Measurements from ENCODE around the gene PPFIBP1. TPM values are rescaled to one million over a fixed set of nuclear protein-coding genes. Genes with fewer than 3 reads are reported as not detected.
"Not testable (repeated sequence)": the region's sequence is repeated elsewhere in the genome, so short reads cannot be mapped to it uniquely, and the experiment has no call there.

PPFIBP1 gene
- total RNA-seq, 2 donors from 2014 or later = 92.7 to 123 TPM

GRCh38 chr12:27635349-27635972, 111.5 kb downstream of the PPFIBP1 start:
- intact Hi-C loops (cut with DNase I) = loop anchor here (5.0 to 10.0 kb wide), 2 partner anchors 108 to 201 kb away; no protein-coding TSS in a partner anchor
- ATAC-seq (peak; percentile 41 to 45), DNase-seq (no peak)

GRCh38 chr12:27636569-27636968, 112.6 kb downstream of the PPFIBP1 start:
- intact Hi-C loops (cut with DNase I) = loop anchor here (5.0 to 10.0 kb wide), 2 partner anchors 109 to 202 kb away; no protein-coding TSS in a partner anchor
- not testable (repeated sequence) for DNase-seq, ATAC-seq

- DNase-seq (no peak), ATAC-seq (no peak)
- intact Hi-C loops (cut with DNase I) = loop anchor here (5.0 to 10.0 kb wide), 2 partner anchors 110 to 203 kb away; no protein-coding TSS in a partner anchor
Measured at GRCh38 chr12:27637524-27637923, 113.5 kb downstream of the PPFIBP1 start.

DNA sequence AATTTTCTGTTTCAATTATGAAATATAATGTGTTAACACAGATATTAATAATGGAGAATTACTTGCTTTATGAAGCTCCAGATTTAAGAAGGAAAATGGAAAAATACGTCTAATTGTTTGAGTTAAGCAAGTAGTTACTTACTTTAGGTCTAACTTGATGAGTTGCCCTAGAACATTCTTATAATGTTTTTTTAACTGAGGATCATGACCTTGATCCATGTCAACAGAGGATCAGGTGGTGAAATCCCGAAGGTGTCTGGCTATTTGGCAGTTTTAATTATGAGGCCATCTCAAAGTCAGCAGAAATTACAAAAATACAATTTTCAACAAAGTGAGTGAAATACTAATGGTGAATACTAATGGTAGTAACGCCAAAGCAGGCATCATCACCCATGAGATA, 115.3 kb downstream of the PPFIBP1 start:
- intact Hi-C loops (cut with DNase I) = loop anchor here (5.0 to 10.0 kb wide), 2 partner anchors 112 to 204 kb away; no protein-coding TSS in a partner anchor
- ATAC-seq = no peak
- DNase-seq = no peak

DNA sequence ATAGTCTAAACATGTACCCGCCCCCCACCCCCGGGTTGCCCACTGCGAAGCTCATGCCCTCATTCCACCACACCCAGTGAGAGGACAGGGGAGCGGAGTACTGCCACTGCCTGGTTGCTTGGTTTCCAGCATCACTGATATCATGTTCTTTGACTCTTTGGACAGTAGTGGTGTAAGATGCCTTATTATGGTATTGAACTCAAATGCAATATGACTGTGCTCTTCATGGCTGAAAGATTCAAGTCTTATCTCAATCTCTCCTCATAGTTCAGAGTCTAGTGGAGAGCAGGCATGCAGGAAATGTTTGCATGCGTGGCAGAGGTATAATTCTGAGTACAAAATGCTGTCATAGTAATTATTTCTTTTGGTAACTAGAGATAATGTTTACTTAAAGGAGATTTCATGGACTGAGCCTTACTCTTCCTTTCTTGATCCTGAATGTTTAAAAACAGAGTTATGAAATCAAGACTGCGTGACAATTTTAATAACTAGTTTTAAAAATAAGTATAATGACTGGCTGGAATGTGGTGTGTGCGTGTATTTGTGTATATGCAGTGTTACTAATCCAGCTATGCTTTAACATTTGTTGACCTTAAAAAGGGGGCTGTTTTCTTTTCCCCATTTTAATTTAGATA, 116.7 kb downstream of the PPFIBP1 start:
- ATAC-seq = peak; percentile 67 to 79
- intact Hi-C loops (cut with DNase I); DNase-seq: not testable (repeated sequence)

GRCh38 chr12:27642361-27642760, 118.4 kb downstream of the PPFIBP1 start:
- intact Hi-C loops (cut with DNase I); DNase-seq; ATAC-seq: not testable (repeated sequence)

- DNase-seq; intact Hi-C loops (cut with DNase I); ATAC-seq: not testable (repeated sequence)
Measured at GRCh38 chr12:27642892-27643291, 118.9 kb downstream of the PPFIBP1 start.

DNA sequence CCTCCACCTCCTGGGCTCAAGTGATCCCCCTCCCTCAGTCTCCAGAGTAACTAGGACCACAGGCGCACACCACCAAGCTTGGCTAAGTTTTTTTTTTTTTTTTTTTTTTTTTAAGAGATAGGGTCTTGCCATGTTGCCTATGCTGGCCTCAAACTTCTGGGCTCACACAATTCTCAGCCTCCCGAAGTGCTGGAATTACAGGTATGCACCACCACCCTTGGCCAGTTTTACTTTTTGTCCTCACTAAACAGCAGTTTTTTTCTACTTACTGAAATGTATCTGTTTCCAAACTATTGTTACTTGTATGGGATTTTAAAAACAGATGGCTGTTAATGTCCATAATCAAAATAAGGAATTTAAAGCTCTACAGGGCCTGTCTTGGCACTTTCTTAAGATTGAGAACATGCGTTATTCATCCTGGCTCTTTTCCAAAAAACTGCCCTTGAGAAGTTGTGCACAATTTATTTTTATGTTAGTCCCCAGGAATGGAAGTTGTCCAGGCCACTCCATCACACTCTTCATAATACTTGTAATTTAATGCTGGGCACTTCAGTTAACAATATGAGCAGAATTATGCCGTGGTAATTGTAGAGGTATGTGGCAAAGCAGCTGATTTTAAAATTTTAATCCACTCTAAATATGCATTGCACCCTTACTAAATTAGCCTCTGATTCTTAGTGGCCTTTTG, 120.3 kb downstream of the PPFIBP1 start:
- DNase-seq (no peak), ATAC-seq (no peak)
- intact Hi-C loops (cut with DNase I) = no loop called here

GRCh38 chr12:27645671-27646070, 121.7 kb downstream of the PPFIBP1 start:
- ATAC-seq = no peak

DNA sequence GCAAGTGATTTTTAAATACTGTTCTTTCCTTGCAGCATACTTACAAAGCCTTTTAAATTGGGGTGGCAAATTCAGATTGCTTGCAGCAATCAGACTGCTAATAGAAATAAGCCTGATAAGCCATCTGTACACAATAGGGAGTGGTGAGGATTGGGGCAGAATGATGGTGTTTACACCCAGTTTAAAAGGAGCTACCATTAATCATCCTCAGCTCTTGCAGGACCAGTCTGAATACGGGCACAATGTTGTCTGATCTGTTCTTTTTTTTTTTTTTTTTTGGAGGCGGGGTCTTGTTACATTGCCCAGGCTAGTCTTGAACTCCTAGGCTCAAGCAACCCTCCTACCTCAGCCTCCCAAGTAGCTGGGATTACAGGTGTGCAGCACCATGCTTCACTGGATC, 122.1 kb downstream of the PPFIBP1 start:
- DNase-seq (no peak), ATAC-seq (no peak)
- intact Hi-C loops (cut with DNase I) = no loop called here

More at GRCh38 chr12:27645671-27646070, 121.7 kb downstream of the PPFIBP1 start:
- intact Hi-C loops (cut with DNase I) = no loop called here
- no peak for DNase-seq

- intact Hi-C loops (cut with DNase I) = loop anchor here in 1 of 2 donors (5.0 to 10.0 kb wide), 2 partner anchors 223 to 315 kb away; partner anchors contain the start of gene BMAL2
- ATAC-seq = no peak
- no peak for DNase-seq
Measured at GRCh38 chr12:27650011-27650410, 126.0 kb downstream of the PPFIBP1 start.

GRCh38 chr12:27651201-27651600, 127.2 kb downstream of the PPFIBP1 start:
- intact Hi-C loops (cut with DNase I) = loop anchor here in 1 of 2 donors (5.0 to 10.0 kb wide), 2 partner anchors 224 to 316 kb away; partner anchors contain the start of gene BMAL2
- peak in 1 of 2 donors; percentile 30 for ATAC-seq
- no peak for DNase-seq

GRCh38 chr12:27652174-27652763, 128.3 kb downstream of the PPFIBP1 start:
- intact Hi-C loops (cut with DNase I) = loop anchor here in 1 of 2 donors (5.0 to 10.0 kb wide), 2 partner anchors 225 to 317 kb away; partner anchors contain the start of gene BMAL2
- peak; percentile 67 to 77 for ATAC-seq

DNA sequence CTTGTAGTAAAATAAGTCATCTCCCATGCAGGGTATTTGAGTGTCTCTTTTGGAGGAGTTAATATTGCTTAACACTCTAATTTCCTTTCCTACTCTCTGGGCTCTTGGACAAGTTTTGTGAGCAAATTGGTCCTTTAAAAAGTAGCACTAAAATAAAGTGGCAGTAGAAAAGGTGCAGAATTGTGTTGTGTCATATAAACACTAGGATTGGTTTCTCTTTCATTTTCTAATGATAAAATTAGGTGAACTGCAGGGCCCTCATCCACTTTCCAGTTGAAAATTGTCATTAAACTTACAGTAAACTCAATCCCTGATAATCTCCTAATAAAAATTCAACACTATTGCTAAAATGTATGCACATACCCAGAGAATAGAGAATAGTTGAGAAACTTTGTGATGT, 129.7 kb downstream of the PPFIBP1 start:
- ATAC-seq = no peak
- DNase-seq = no peak
- intact Hi-C loops (cut with DNase I) = loop anchor here in 1 of 2 donors (5.0 to 10.0 kb wide), 2 partner anchors 226 to 319 kb away; partner anchors contain the start of gene BMAL2

More at GRCh38 chr12:27652174-27652763, 128.3 kb downstream of the PPFIBP1 start:
- DNase-seq = peak; percentile 24

DNA sequence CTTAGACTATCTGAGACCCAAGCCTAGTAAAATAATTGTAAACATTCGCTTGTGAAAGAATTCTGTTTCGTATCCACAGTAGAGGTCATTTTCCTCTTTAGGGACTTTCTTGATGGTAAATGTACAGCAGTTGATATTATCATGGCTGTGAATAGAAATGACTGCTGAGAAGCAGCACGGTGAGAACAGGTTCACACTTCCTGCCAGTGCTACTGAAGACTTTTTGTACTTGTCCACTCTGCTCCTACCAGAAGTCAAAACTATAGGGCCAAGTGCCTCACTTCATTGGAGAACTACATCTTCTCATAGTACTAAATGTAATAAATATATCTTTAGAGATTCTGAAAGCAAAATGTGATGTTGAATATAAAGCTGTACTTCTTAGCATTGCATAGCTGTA, 131.5 kb downstream of the PPFIBP1 start:
- not testable (repeated sequence) for DNase-seq, ATAC-seq
- intact Hi-C loops (cut with DNase I) = loop anchor here in 1 of 2 donors (10.0 kb wide), 1 partner anchor 321 kb away; the partner anchor contains the start of gene BMAL2

DNA sequence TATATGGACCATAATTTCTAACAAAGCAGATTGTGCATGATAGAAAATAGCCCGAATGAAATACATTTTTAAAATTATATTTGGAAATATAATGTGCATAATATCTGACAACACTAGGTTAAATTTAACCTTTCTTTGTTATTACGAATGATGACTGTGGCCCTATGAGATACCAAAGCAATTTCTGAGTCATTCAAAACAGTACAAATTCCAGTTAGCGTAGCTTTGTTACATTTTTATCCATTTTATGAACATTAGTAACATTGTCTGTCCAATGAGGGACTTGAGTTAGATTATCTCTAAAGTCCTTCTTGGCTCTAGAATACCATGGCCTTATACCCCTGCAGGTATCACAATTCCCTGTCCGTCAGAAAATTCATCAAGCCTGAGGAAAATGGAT, 133.3 kb downstream of the PPFIBP1 start:
- DNase-seq (no peak), ATAC-seq (no peak)
- intact Hi-C loops (cut with DNase I) = loop anchor here in 1 of 2 donors (10.0 kb wide), 1 partner anchor 322 kb away; the partner anchor contains the start of gene BMAL2

- no peak for DNase-seq
- ATAC-seq = no peak
- intact Hi-C loops (cut with DNase I) = no loop called here
Measured at GRCh38 chr12:27665704-27666103, 141.7 kb downstream of the PPFIBP1 start.

- no peak for ATAC-seq
- DNase-seq = no peak
- intact Hi-C loops (cut with DNase I) = no loop called here
Measured at GRCh38 chr12:27666510-27666909, 142.5 kb downstream of the PPFIBP1 start.

- no peak for DNase-seq
- peak; percentile 30 to 78 for ATAC-seq
- intact Hi-C loops (cut with DNase I) = no loop called here
Measured at GRCh38 chr12:27667540-27667939, 143.5 kb downstream of the PPFIBP1 start.
